Keratinocyte (primary cell): Measurements from ENCODE around the gene SERGEF. TPM values are rescaled to one million over a fixed set of nuclear protein-coding genes. Genes with fewer than 3 reads are reported as not detected.
A peak's percentile ranks its signal among the peaks of the same experiment; 100 is the strongest.

ENCODE experiments used
- DNase-seq: peaks from one replicate; pipeline ENCODE4 v3.0.0-alpha.2; 2011; ENCODE audit warnings: low read depth, missing footprints, low spot score
- FAIRE-seq: peaks from 2 replicates; lab custom pipeline; 2011; peaks lifted over from hg19 to GRCh38; lab: Jason Lieb, UNC
- H2AFZ ChIP-seq: 2 replicates; pipeline ENCODE4 v1.6.0; 2012; ENCODE audit warnings: low read length, control low read depth, inconsistent platforms; ENCODE audit not compliant: control insufficient read depth
- H3K27ac ChIP-seq: 2 replicates; pipeline ENCODE4 v1.5.1; 2011; ENCODE audit warnings: low read length; ENCODE audit not compliant: control insufficient read depth, insufficient read depth
- H3K27me3 ChIP-seq: 3 replicates; pipeline ENCODE4 v1.6.0; 2011; ENCODE audit warnings: low read length; ENCODE audit not compliant: control insufficient read depth, insufficient read depth; ENCODE audit errors: extremely low read depth
- H3K36me3 ChIP-seq, 2 experiments: 2 replicates in 1 of 2; 3 replicates in 1 of 2; pipeline ENCODE4 v1.5.1; 2011; ENCODE audit warnings: low read length in 2 of 2, mild to moderate bottlenecking in 1 of 2; ENCODE audit not compliant: control insufficient read depth in 2 of 2, insufficient read depth in 2 of 2; ENCODE audit errors: extremely low read depth in 1 of 2
- H3K4me1 ChIP-seq: 3 replicates; pipeline ENCODE4 v1.5.1; 2011; ENCODE audit warnings: low read length; ENCODE audit not compliant: control insufficient read depth, insufficient read depth; ENCODE audit errors: extremely low read depth
- H3K4me2 ChIP-seq: 3 replicates; pipeline ENCODE4 v1.6.0; 2011; ENCODE audit warnings: low read depth, low read length; ENCODE audit not compliant: control insufficient read depth, insufficient read depth; ENCODE audit errors: extremely low read depth
- H3K4me3 ChIP-seq, 3 experiments: fragments of 200-600 bp in 1 of 3; sonication (generic) in 1 of 3; 2 replicates in 2 of 3; 3 replicates in 1 of 3; pipeline ENCODE4 v1.5.1; 2011 to 2016; ENCODE audit warnings: low read length in 3 of 3, mild to moderate bottlenecking in 3 of 3, control low read depth in 2 of 3, inconsistent platforms in 1 of 3, low read depth in 1 of 3, mixed read lengths in 1 of 3, mixed run types in 1 of 3, moderate library complexity in 1 of 3; ENCODE audit not compliant: control insufficient read depth in 2 of 3, insufficient read depth in 2 of 3; ENCODE audit errors: extremely low read depth in 1 of 3
- H3K79me2 ChIP-seq: 2 replicates; pipeline ENCODE4 v1.6.0; 2012; ENCODE audit warnings: low read length; ENCODE audit not compliant: control insufficient read depth, insufficient read depth
- H3K9ac ChIP-seq: 3 replicates; pipeline ENCODE4 v1.6.0; 2011; ENCODE audit warnings: low read length; ENCODE audit not compliant: control insufficient read depth, insufficient read depth; ENCODE audit errors: extremely low read depth
- H3K9me1 ChIP-seq: 3 replicates; pipeline ENCODE4 v1.6.0; 2011; ENCODE audit warnings: low read length; ENCODE audit not compliant: control insufficient read depth, insufficient read depth; ENCODE audit errors: extremely low read depth
- H3K9me3 ChIP-seq: 2 replicates; pipeline ENCODE4 v1.5.1; 2012; ENCODE audit warnings: low read depth, low read length; ENCODE audit not compliant: control insufficient read depth
- H4K20me1 ChIP-seq: 3 replicates; pipeline ENCODE4 v1.6.0; 2011; ENCODE audit warnings: low read length; ENCODE audit not compliant: control insufficient read depth, insufficient read depth; ENCODE audit errors: extremely low read depth
- EZH2 ChIP-seq: IDR thresholded peaks from one replicate; pipeline ENCODE4 v1.6.1; 2012; ENCODE audit warnings: inconsistent platforms, mild to moderate bottlenecking, low read length, moderate library complexity
- dilution Hi-C: fragments of 300-500 bp; cut with MboI; formaldehyde crosslinking; loops from one replicate; pipeline ENCODE4 v1.7.0; 2020; ENCODE audit warnings: low sequenced_read_pairs; ENCODE audit not compliant: extremely low pct_ligation_motif_present
- polyA plus RNA-seq, 5 experiments: library from polyadenylated mRNA; depleted of rRNA in 3 of 5; stranded (reverse) in 3 of 5; stranded (forward) in 1 of 5; unstranded in 1 of 5; fragments of >200 nt; gene quantifications; 1 replicate in 1 of 5; 2 replicates in 3 of 5; 3 replicates in 1 of 5; pipeline versions ENCODE4 v1.2.1 to v1.2.3, GENCODE V29; 2011 to 2012; ENCODE audit warnings: missing spikeins in 2 of 5, low read depth in 1 of 5, low replicate concordance in 1 of 5
- TF ChIP-seq, protein P1 (sequence below), 3 experiments: IDR thresholded peaks in 1 of 3; conservative IDR thresholded peaks in 1 of 3; optimal IDR thresholded peaks in 1 of 3; 2 replicates in 2 of 3; 3 replicates in 1 of 3; pipeline versions ENCODE3 to v1.5.1; 2011; ENCODE audit warnings: low read length in 3 of 3, mild to moderate bottlenecking in 3 of 3, moderate library complexity in 2 of 3, control low read depth in 1 of 3, inconsistent platforms in 1 of 3; ENCODE audit not compliant: insufficient read depth in 2 of 3; ENCODE audit errors: extremely low read depth in 1 of 3

The SERGEF gene
- polyA plus RNA-seq, 1 donor (not counting 4 experiments of a cell fraction or from before 2014, with no cell fraction given) = 15.6 TPM

DNA sequence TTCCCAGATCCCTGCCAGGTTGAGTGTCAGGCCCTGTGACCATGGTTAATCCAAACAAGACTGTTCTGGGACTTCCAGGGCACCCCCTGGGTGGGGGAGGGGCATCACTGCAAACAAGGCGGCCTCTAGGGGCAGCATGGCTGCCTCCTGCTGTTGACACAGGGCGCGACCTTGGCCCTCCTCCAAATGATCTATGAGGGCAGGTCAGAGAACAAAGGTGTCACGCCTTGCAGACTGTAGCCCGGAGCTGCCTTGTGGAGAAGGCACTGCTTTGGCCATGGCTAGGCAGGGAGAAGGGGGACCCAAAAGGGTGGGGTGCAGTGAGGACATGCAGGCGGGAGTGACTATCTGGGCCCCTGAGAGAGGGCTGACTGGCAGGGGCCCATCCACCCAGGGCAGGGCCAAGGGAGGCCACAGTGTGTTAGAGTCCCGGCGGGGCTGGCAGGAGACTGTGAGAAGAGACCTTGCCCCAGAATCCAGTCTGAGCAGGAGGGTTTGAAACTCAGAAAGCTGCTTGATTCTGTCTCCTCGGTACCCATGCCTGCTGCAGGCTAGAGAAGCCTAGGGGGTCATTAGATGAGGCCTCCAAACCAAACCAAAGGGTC lies 242.7 kb downstream of the SERGEF start:
- FAIRE-seq = no peak
- Histone ChIP-seq H3K27me3 (no peaks in the 10 kb centered on the region), H3K27ac (no peak overlapping the region), H3K9me3 (no peaks in the 10 kb centered on the region), H3K4me2 (no peak overlapping the region), H3K36me3 (no peaks in the 10 kb centered on the region), H2AFZ (no peak overlapping the region), H3K79me2 (no peaks in the 10 kb centered on the region), H3K9me1 (no peaks in the 10 kb centered on the region), H3K9ac (no peak overlapping the region), H4K20me1 (no peaks in the 10 kb centered on the region), H3K4me1 (no peaks in the 10 kb centered on the region), H3K4me3 (no peak overlapping the region)
- TF ChIP-seq, protein P1, sequence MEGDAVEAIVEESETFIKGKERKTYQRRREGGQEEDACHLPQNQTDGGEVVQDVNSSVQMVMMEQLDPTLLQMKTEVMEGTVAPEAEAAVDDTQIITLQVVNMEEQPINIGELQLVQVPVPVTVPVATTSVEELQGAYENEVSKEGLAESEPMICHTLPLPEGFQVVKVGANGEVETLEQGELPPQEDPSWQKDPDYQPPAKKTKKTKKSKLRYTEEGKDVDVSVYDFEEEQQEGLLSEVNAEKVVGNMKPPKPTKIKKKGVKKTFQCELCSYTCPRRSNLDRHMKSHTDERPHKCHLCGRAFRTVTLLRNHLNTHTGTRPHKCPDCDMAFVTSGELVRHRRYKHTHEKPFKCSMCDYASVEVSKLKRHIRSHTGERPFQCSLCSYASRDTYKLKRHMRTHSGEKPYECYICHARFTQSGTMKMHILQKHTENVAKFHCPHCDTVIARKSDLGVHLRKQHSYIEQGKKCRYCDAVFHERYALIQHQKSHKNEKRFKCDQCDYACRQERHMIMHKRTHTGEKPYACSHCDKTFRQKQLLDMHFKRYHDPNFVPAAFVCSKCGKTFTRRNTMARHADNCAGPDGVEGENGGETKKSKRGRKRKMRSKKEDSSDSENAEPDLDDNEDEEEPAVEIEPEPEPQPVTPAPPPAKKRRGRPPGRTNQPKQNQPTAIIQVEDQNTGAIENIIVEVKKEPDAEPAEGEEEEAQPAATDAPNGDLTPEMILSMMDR (optimal IDR thresholded peaks at IDR 0.05 in 1 of 3, IDR thresholded peaks at IDR 0.05 in 1 of 3, conservative IDR thresholded peaks at IDR 0.05 in 1 of 3; ENCODE audit: extremely low read depth in 1 of 3, insufficient read depth in 2 of 3, low read length in 3 of 3) = peak in 1 of 3 experiments; percentile 20
- TF ChIP-seq EZH2 = no peak
- no peak for DNase-seq
- dilution Hi-C loops = no loop called here

DNA sequence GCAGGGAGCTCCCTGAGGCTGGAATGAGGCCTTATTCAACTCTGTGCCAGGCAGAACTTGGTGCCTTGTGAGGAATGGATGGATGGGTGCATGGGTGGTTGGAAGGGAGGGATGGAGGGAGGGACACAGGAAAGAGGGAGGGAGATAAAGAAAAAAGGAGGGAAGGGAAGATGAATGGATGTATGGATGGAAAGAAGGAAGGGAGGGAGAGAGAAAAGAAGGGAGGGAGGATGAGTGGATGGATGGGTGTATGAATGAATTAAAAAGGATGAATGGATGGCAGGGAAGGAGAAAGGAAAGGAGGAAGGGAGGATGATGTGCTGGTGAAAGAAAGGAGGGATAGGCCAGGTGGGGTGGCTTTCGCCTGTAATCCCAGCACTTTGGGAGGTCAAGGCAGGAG lies 243.6 kb downstream of the SERGEF start:
- no peaks in the 10 kb centered on the region for H4K20me1 ChIP-seq
- dilution Hi-C loops = no loop called here
- TF ChIP-seq, protein P1 (optimal IDR thresholded peaks at IDR 0.05 in 1 of 3, IDR thresholded peaks at IDR 0.05 in 1 of 3, conservative IDR thresholded peaks at IDR 0.05 in 1 of 3; ENCODE audit: extremely low read depth in 1 of 3, insufficient read depth in 2 of 3, low read length in 3 of 3) = no peak
- no peak for TF ChIP-seq EZH2
- H3K4me3 ChIP-seq = no peak overlapping the region
- no peaks in the 10 kb centered on the region for H3K79me2 ChIP-seq
- no peak for FAIRE-seq
- H3K9me1 ChIP-seq = no peaks in the 10 kb centered on the region
- no peaks in the 10 kb centered on the region for H3K4me1 ChIP-seq
- no peak overlapping the region for H2AFZ ChIP-seq
- DNase-seq = no peak
- H3K9ac ChIP-seq = no peak overlapping the region
- H3K27me3 ChIP-seq = no peaks in the 10 kb centered on the region
- no peak overlapping the region for H3K4me2 ChIP-seq
- H3K27ac ChIP-seq = no peak overlapping the region
- H3K9me3 ChIP-seq = no peaks in the 10 kb centered on the region
- no peaks in the 10 kb centered on the region for H3K36me3 ChIP-seq
